K562 (cell line): ENCODE measurements around the gene ACSL6. TPM values are rescaled to one million over a fixed set of nuclear protein-coding genes. Genes with fewer than 3 reads are reported as not detected.

Experiments
- ATAC-seq: fragments of 200-7000 bp; cut with Tn5 transposase; 3 replicates; pipeline ENCODE4 v1.9.1; 2020; ENCODE audit warnings: moderate library complexity
- BruUV-seq: library from RNA; stranded (reverse); fragments of 400-500 nt; replicated peaks from 2 replicates; lab custom pipeline; 2021; lab: Mats Ljungman, UMichigan
- CTCF ChIA-PET: fragments of 300-600 bp; formaldehyde crosslinking; extraction: SDS; loops from one replicate; lab custom pipeline; 2021; ENCODE audit warnings: low intra/inter-chr PET ratio; lab: Yijun Ruan, JAX
- POLR2A ChIA-PET: fragments of 300-600, 350-650 bp; sonication (Branson Sonifier 250); formaldehyde crosslinking; extraction: SDS; loops from one replicate; lab custom pipeline; 2021; ENCODE audit warnings: antibody characterized with exemption, inconsistent platforms; lab: Yijun Ruan, JAX
- DNase-seq, 4 experiments: peaks; one replicate each; pipeline versions ENCODE4 v3.0.0 to v3.0.0-alpha.2; 2011 to 2018; ENCODE audit warnings: low spot score in 3 of 4, mixed read lengths in 3 of 4; ENCODE audit errors: extremely low read depth in 1 of 4
- FAIRE-seq: peaks from 2 replicates; lab custom pipeline; 2011; peaks lifted over from hg19 to GRCh38; lab: Jason Lieb, UNC
- H2AFZ ChIP-seq: 2 replicates; pipeline ENCODE4 v1.6.0; 2011; ENCODE audit warnings: low read depth, low read length, control low read depth, inconsistent platforms
- H3K27ac ChIP-seq: fragments of 200-600 bp; 3 replicates; pipeline ENCODE4 v1.8.0; 2011; ENCODE audit warnings: low read depth, mild to moderate bottlenecking, control low read depth, inconsistent platforms, low read length, moderate library complexity, mixed read lengths; ENCODE audit errors: extremely low read depth
- H3K27me3 ChIP-seq, 2 experiments: fragments of 300-600 bp in 1 of 2; 2 replicates in 1 of 2; 3 replicates in 1 of 2; pipeline versions ENCODE4 v1.6.0 to v1.8.0; 2011; ENCODE audit warnings: inconsistent platforms in 2 of 2, low read length in 2 of 2, mild to moderate bottlenecking in 1 of 2, mixed read lengths in 1 of 2, moderate library complexity in 1 of 2; ENCODE audit not compliant: control insufficient read depth in 2 of 2, insufficient read depth in 2 of 2
- H3K36me3 ChIP-seq: fragments of 300-600 bp; 3 replicates; pipeline ENCODE4 v1.8.0; 2011; ENCODE audit warnings: mild to moderate bottlenecking, low read length, inconsistent platforms; ENCODE audit not compliant: control insufficient read depth, insufficient read depth
- H3K4me1 ChIP-seq, 2 experiments: fragments of 200-600 bp in 1 of 2; replicated peaks in 1 of 2; 2 replicates in 1 of 2; 3 replicates in 1 of 2; pipeline versions ENCODE4 v1.5.1 to v1.8.0; 2011; ENCODE audit warnings: inconsistent platforms in 2 of 2, low read length in 2 of 2, mild to moderate bottlenecking in 1 of 2, mixed read lengths in 1 of 2, moderate library complexity in 1 of 2; ENCODE audit not compliant: control insufficient read depth in 2 of 2, insufficient read depth in 2 of 2
- H3K4me2 ChIP-seq: 2 replicates; pipeline ENCODE4 v1.6.1; 2011; ENCODE audit warnings: low read length, control low read depth, inconsistent platforms, mixed read lengths; ENCODE audit not compliant: insufficient read depth
- H3K4me3 ChIP-seq: fragments of 200-600 bp; sonication (generic), shearing (Covaris generic); 2 replicates; pipeline ENCODE4 v1.5.1; 2016; ENCODE audit warnings: control low read depth, inconsistent platforms
- H3K79me2 ChIP-seq: fragments of 200-600 bp; 3 replicates; pipeline ENCODE4 v1.8.0; 2011; ENCODE audit warnings: low read length, inconsistent platforms; ENCODE audit not compliant: control insufficient read depth, insufficient read depth
- H3K9ac ChIP-seq, 2 experiments: 2 replicates each; pipeline versions ENCODE4 v1.6.0 to v1.6.1; 2011; ENCODE audit warnings: low read depth in 2 of 2, low read length in 2 of 2, control low read depth in 1 of 2, inconsistent platforms in 1 of 2, mild to moderate bottlenecking in 1 of 2, mixed read lengths in 1 of 2; ENCODE audit not compliant: insufficient read depth in 1 of 2
- H3K9me1 ChIP-seq: one replicate; pipeline ENCODE4 v1.6.0; 2011; ENCODE audit warnings: inconsistent platforms, mild to moderate bottlenecking, low read length, moderate library complexity; ENCODE audit not compliant: control insufficient read depth, insufficient read depth
- H3K9me3 ChIP-seq: replicated peaks from 2 replicates; pipeline ENCODE4 v1.5.1; 2011; ENCODE audit warnings: low read depth, low read length, inconsistent platforms; ENCODE audit not compliant: control insufficient read depth, insufficient read depth
- H4K20me1 ChIP-seq: replicated peaks from 2 replicates; pipeline ENCODE4 v1.6.1; 2011; ENCODE audit warnings: low read length, inconsistent platforms, mixed read lengths; ENCODE audit not compliant: control insufficient read depth, insufficient read depth
- DNMT1 ChIP-seq: fragments of 450-650 bp; IDR thresholded peaks from 2 replicates; pipeline ENCODE4 v1.6.1; 2016; ENCODE audit warnings: antibody characterized with exemption, mild to moderate bottlenecking
- L3MBTL2 ChIP-seq: fragments of 450-650 bp; IDR thresholded peaks from 2 replicates; pipeline ENCODE4 v1.6.1; 2016; ENCODE audit warnings: mild to moderate bottlenecking, moderate library complexity
- LCOR ChIP-seq: sonication (generic); formaldehyde crosslinking; IDR thresholded peaks from 2 replicates; pipeline ENCODE4 v1.8.0; 2022; ENCODE audit warnings: mild to moderate bottlenecking, missing genetic modification reagents
- NFIC ChIP-seq: fragments of 450-650 bp; IDR thresholded peaks from 2 replicates; pipeline ENCODE4 v1.6.1; 2017; ENCODE audit warnings: mild to moderate bottlenecking, inconsistent platforms
- PHF8 ChIP-seq: fragments of 200-600 bp; sonication (generic); IDR thresholded peaks from 2 replicates; pipeline ENCODE4 v1.6.1; 2012; ENCODE audit warnings: mixed run types, mild to moderate bottlenecking, inconsistent platforms, low read length, moderate library complexity, borderline replicate concordance
- PTBP1 ChIP-seq: fragments of 200-400 bp; formaldehyde crosslinking; IDR thresholded peaks from 2 replicates; pipeline ENCODE4 v1.6.1; 2017; ENCODE audit warnings: low read depth, low read length
- SIX5 ChIP-seq, 2 experiments: IDR thresholded peaks; 2 replicates each; pipeline ENCODE4 v1.6.1; 2011; ENCODE audit warnings: low read length in 2 of 2, borderline replicate concordance in 1 of 2, low read depth in 1 of 2, mild to moderate bottlenecking in 1 of 2, moderate library complexity in 1 of 2; ENCODE audit not compliant: insufficient read depth in 1 of 2
- SNIP1 ChIP-seq: fragments of 450-650 bp; IDR thresholded peaks from 2 replicates; pipeline ENCODE4 v1.7.1; 2017; ENCODE audit warnings: low read depth, mild to moderate bottlenecking
- WGBS: fragments of 100-300 bp; shearing (Covaris generic); methylation state at CpG from one replicate; pipeline ENCODE4 v1.1.6; 2016; ENCODE audit warnings: low coverage, mixed read lengths; ENCODE audit not compliant: insufficient coverage; ENCODE audit errors: missing lambda C conversion rate; 5-methylcytosine and 5-hydroxymethylcytosine counted together
- in situ Hi-C: fragments of 300-500 bp; cut with MboI; formaldehyde crosslinking; loops from 4 replicates; pipeline ENCODE4 v1.15.0; 2018; ENCODE audit warnings: inconsistent platforms, mixed read lengths
- intact Hi-C: fragments of 100-400 bp; cut with micrococcal nuclease; formaldehyde crosslinking; loops from 2 replicates; pipeline ENCODE4 v1.14.2; 2022
- polyA plus RNA-seq, 8 experiments: library from polyadenylated mRNA; depleted of rRNA in 4 of 8; stranded (reverse) in 5 of 8; unstranded in 3 of 8; fragments of >200 nt; fragmentation: Nextera tagmentation in 2 of 8; fragmentation: Illumina TruSeq in 1 of 8; extraction: Ambion mirVana in 2 of 8; extraction: Trizol in 1 of 8; gene quantifications; 2 replicates each; pipeline versions ENCODE4 v1.2.1 to v1.2.3, GENCODE V29; 2011 to 2014; ENCODE audit warnings: inconsistent platforms in 1 of 8, missing spikeins in 1 of 8
- total RNA-seq, 7 experiments: library from RNA; depleted of rRNA in 6 of 7; stranded (reverse); fragments of >200 nt in 6 of 7; fragmentation: Illumina TruSeq in 2 of 7; extraction: Trizol in 2 of 7; gene quantifications; 2 replicates each; pipeline versions ENCODE4 v1.2.1 to v1.2.3, GENCODE V29; 2011 to 2021; ENCODE audit warnings: low replicate concordance in 1 of 7
- TF ChIP-seq, protein P1 (sequence below): fragments of 250-450 bp; sonication (Bioruptor Pico); IDR thresholded peaks from 2 replicates; pipeline ENCODE4 v1.8.0; 2022; ENCODE audit warnings: moderate library complexity, mild to moderate bottlenecking, inconsistent platforms

ACSL6 gene
- total and polyA plus RNA-seq, 9 of the 15 experiments (the other 6 are each of a cell fraction or from before 2014, with no cell fraction given), result 0.50 to 1.5 (median 0.69) TPM

DNA sequence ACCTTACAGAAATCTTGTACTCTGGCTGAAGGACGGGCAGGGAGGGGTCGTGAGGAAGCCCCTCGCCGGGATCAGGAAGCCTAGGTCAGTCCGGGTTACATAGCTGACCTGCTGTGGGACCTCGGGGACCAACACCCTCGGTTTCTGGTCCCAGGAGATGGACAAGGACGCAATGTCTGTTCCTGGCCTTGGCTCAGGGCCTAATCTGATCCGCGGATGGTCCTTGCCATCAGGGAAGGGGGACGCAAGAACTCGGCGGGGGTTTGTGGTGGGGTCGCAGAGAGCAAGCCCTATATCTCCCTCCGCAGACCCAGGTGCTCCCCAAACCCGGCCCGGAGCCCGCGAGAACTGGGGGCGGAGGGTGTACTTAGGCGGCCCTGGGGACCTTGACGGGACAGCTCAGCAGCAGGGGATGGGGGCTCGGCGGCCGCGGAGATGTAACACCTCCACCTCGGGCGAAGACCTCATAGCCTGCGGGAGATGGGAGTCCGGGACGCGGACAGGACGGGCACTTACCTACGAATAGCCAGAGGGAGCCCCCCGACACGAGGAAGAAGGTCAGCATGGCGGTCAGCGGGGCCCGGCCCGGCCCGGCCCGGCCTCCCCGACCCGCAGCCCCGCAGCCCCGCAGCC, 353 bp downstream of the ACSL6 start:
- no TSS peak for BruUV-seq
- in situ Hi-C loops, result loop anchor here (25.0 kb wide), 1 partner anchor 574 kb away; no protein-coding TSS in a partner anchor

DNA sequence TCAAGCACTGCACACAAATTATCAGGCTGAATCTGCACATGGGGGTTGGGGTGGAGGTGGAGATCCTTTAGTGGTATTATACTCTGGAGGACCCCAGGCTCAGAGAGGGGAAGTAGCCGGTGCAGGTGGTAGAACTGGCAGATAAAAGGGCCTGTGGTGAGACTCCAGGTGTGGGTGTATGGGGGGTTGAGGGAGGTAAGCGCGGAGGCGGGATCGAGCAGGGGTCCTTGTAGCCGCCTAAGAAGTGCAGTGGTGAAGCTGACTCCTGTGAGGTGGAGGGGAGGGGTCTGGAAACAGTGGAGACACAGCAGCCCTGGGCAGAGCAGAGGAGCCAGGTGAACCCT, 841 bp downstream of the ACSL6 start:
- Histone ChIP-seq H3K9me1 (no peaks in the 10 kb centered on the region), H2AFZ (no peak overlapping the region), H3K4me2 (no peak overlapping the region; the same call in 1 of the 2 replicates), H3K4me1 (peaks cover 8 to 14% of the 10 kb centered on the region in 2 experiments; a peak in 4 of 5 replicates), H3K4me3 (no peak overlapping the region), H3K27me3 (peaks cover 5 to 21% of the 10 kb centered on the region in 2 experiments; a peak in 3 of 5 replicates), H3K79me2 (no peaks in the 10 kb centered on the region), H3K36me3 (no peaks in the 10 kb centered on the region), H4K20me1 (peaks cover 15% of the 10 kb centered on the region; the same call in 1 of the 2 replicates), H3K27ac (no peak overlapping the region), H3K9ac (peak overlapping the region in 1 of 2 experiments; percentile 82; a peak in 1 of 4 replicates), H3K9me3 (no peaks in the 10 kb centered on the region)
- no TSS peak for BruUV-seq
- ChIA-PET POLR2A (interaction anchor here (0.6 to 1.4 kb wide), 5 partner anchors 9 to 183 kb away, joined by 3 to 5 read pairs (median 4); no protein-coding TSS in a partner anchor), CTCF (no interaction called here)
- ATAC-seq (no peak), FAIRE-seq (no peak), DNase-seq (no peak)
- TF ChIP-seq SNIP1 (no peak), LCOR (no peak), PTBP1 (no peak)
- TF ChIP-seq, protein P1, sequence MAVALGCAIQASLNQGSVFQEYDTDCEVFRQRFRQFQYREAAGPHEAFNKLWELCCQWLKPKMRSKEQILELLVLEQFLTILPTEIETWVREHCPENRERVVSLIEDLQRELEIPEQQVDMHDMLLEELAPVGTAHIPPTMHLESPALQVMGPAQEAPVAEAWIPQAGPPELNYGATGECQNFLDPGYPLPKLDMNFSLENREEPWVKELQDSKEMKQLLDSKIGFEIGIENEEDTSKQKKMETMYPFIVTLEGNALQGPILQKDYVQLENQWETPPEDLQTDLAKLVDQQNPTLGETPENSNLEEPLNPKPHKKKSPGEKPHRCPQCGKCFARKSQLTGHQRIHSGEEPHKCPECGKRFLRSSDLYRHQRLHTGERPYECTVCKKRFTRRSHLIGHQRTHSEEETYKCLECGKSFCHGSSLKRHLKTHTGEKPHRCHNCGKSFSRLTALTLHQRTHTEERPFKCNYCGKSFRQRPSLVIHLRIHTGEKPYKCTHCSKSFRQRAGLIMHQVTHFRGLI (CRISPR knock-in tag), result no peak
- in situ Hi-C loops (loop anchor here (25.0 kb wide), 1 partner anchor 573 kb away; no protein-coding TSS in a partner anchor), intact Hi-C loops (loop anchor here (1.0 kb wide), 1 partner anchor 375 kb away; the partner anchor contains the start of gene RAPGEF6)
- WGBS, result 88% methylated on average over 2 of the region's 6 CpGs

More for the DNA sequence above, 353 bp downstream of the ACSL6 start:
- ChIA-PET CTCF (no interaction called here), POLR2A (interaction anchor here (0.6 to 1.4 kb wide), 5 partner anchors 8 to 422 kb away, joined by 3 to 4 read pairs (median 4); no protein-coding TSS in a partner anchor)
- ATAC-seq (no peak), DNase-seq (peak in 3 of 4 experiments; percentile 32 to 38 (median 37)), FAIRE-seq (no peak)
- no peaks in the 10 kb centered on the region for H3K79me2 ChIP-seq
- H3K4me2 ChIP-seq, result peak overlapping the region; percentile 59
- TF ChIP-seq NFIC (peak; percentile 20; the same call in 1 of the 2 replicates), PHF8 (peak; percentile 13; the same call in 1 of the 2 replicates), DNMT1 (no peak), L3MBTL2 (0 out of 2 replicates have a peak, but pooled peaks have one; percentile 20), SIX5 (IDR thresholded peaks at IDR 0.05; ENCODE audit: borderline replicate concordance in 1 of 2, insufficient read depth in 1 of 2, low read depth in 1 of 2, low read length in 2 of 2) (no peak)
- H3K4me3 ChIP-seq, result peak overlapping the region; percentile 50
- peak overlapping the region; percentile 66 for H2AFZ ChIP-seq
- peak overlapping the region in 1 of 2 experiments; percentile 82; a peak in 2 of 4 replicates for H3K9ac ChIP-seq
- no peaks in the 10 kb centered on the region for H3K9me3 ChIP-seq
- H3K36me3 ChIP-seq, result no peaks in the 10 kb centered on the region
- H3K4me1 ChIP-seq, result peaks cover 8 to 14% of the 10 kb centered on the region in 2 experiments; a peak in 4 of 5 replicates
- peaks cover 15% of the 10 kb centered on the region; the same call in 1 of the 2 replicates for H4K20me1 ChIP-seq
- intact Hi-C loops, result loop anchor here (1.0 kb wide), 1 partner anchor 376 kb away; the partner anchor contains the start of gene RAPGEF6
- H3K27ac ChIP-seq, result no peak overlapping the region
- H3K27me3 ChIP-seq, result peaks cover 8 to 21% of the 10 kb centered on the region in 2 experiments; a peak in 4 of 5 replicates
- 7% methylated on average over 31 of the region's 46 CpGs for WGBS
- H3K9me1 ChIP-seq, result no peaks in the 10 kb centered on the region
